Liver (tissue), 9 donors: ENCODE results near the gene DTWD2. TPM values are rescaled to one million over a fixed set of nuclear protein-coding genes. Genes with fewer than 3 reads are reported as not detected.
"Not testable (repeated sequence)": the region's sequence is repeated elsewhere in the genome, so short reads cannot be mapped to it uniquely, and the experiment has no call there.

Source experiments
- DNase-seq: peaks from one replicate; pipeline ENCODE4 v3.0.0-alpha.2; 2017; ENCODE audit warnings: low spot score
- H3K27ac ChIP-seq, 2 donors: one replicate each; pipeline ENCODE4 v1.7.0; 2013; ENCODE audit warnings: inconsistent platforms in 2 of 2, low read length in 2 of 2, control low read depth in 1 of 2, low read depth in 1 of 2, mild to moderate bottlenecking in 1 of 2
- H3K27me3 ChIP-seq, 4 donors: one replicate each; pipeline versions ENCODE4 v1.6.1 to v1.7.0; 2013; ENCODE audit warnings: low read length in 3 of 4, inconsistent platforms in 1 of 4, mild to moderate bottlenecking in 1 of 4, moderate library complexity in 1 of 4; ENCODE audit not compliant: control insufficient read depth in 4 of 4, insufficient read depth in 4 of 4
- H3K36me3 ChIP-seq, 4 donors: one replicate each; pipeline versions ENCODE4 v1.6.1 to v1.7.0; 2013; ENCODE audit warnings: low read length in 3 of 4, mild to moderate bottlenecking in 3 of 4, low read depth in 1 of 4, moderate library complexity in 1 of 4; ENCODE audit not compliant: control insufficient read depth in 4 of 4, insufficient read depth in 3 of 4
- H3K4me1 ChIP-seq, 4 donors: one replicate each; pipeline versions ENCODE4 v1.6.1 to v1.7.0; 2013; ENCODE audit warnings: low read length in 3 of 4, mild to moderate bottlenecking in 3 of 4, moderate library complexity in 1 of 4; ENCODE audit not compliant: control insufficient read depth in 4 of 4, insufficient read depth in 4 of 4
- H3K4me3 ChIP-seq, 3 donors: one replicate each; pipeline versions ENCODE4 v1.6.1 to v1.7.0; 2013; ENCODE audit warnings: low read length in 3 of 3, control low read depth in 1 of 3, low read depth in 1 of 3, mild to moderate bottlenecking in 1 of 3
- H3K9ac ChIP-seq, 2 donors: one replicate each; pipeline ENCODE4 v1.7.0; 2013; ENCODE audit warnings: low read length in 2 of 2, mild to moderate bottlenecking in 2 of 2, moderate library complexity in 2 of 2, control low read depth in 1 of 2, low read depth in 1 of 2
- H3K9me3 ChIP-seq, 4 donors: one replicate each; pipeline versions ENCODE4 v1.6.1 to v1.7.0; 2013; ENCODE audit warnings: low read length in 3 of 4; ENCODE audit not compliant: control insufficient read depth in 4 of 4
- EGR1 ChIP-seq, 2 donors: IDR thresholded peaks; 2 replicates each; pipeline ENCODE4 v1.6.1; 2016 to 2018; ENCODE audit warnings: antibody characterized with exemption in 2 of 2, low read depth in 2 of 2
- FOXA1 ChIP-seq: IDR thresholded peaks from 2 replicates; pipeline ENCODE4 v1.6.1; 2016; ENCODE audit warnings: antibody characterized with exemption
- TAF1 ChIP-seq: conservative IDR thresholded peaks from 2 replicates; pipeline ENCODE4 v1.6.1; 2016; ENCODE audit warnings: antibody characterized with exemption, mild to moderate bottlenecking
- WGBS: extraction: QIAGEN DNeasy Blood & Tissue Kit; methylation state at CpG from one replicate; pipeline ENCODE4 v1.1.7; 2013; 5-methylcytosine and 5-hydroxymethylcytosine counted together
- polyA plus RNA-seq, 2 donors: library from polyadenylated mRNA; stranded (reverse) in 1 of 2; unstranded in 1 of 2; fragments of 200-250 nt in 1 of 2; fragments of >200 nt in 1 of 2; fragmentation: Nextera tagmentation in 1 of 2; extraction: Ambion mirVana in 1 of 2; gene quantifications; one replicate each; pipeline versions ENCODE4 v1.2.1 to v1.2.3, GENCODE V29; 2013 to 2015
- total RNA-seq, 2 donors: library from RNA; depleted of rRNA; stranded (reverse); fragments of >200 nt; gene quantifications; one replicate each; pipeline ENCODE4 v1.2.3, GENCODE V29; 2014
- TF ChIP-seq, protein P1 (sequence below): IDR thresholded peaks from 2 replicates; pipeline ENCODE4 v1.6.1; 2016; ENCODE audit warnings: antibody characterized with exemption, mild to moderate bottlenecking
- TF ChIP-seq, protein P2 (sequence below): IDR thresholded peaks from 2 replicates; pipeline ENCODE4 v1.6.1; 2016; ENCODE audit warnings: antibody characterized with exemption
- donor health status: healthy.
- donor health status: healthy.
- donor health status: healthy.
- donor health status: healthy.
- donor health status: healthy.

The DTWD2 gene
- total and polyA plus RNA-seq, 4 donors = 2.3 to 10.7 (median 4.3) TPM

DNA sequence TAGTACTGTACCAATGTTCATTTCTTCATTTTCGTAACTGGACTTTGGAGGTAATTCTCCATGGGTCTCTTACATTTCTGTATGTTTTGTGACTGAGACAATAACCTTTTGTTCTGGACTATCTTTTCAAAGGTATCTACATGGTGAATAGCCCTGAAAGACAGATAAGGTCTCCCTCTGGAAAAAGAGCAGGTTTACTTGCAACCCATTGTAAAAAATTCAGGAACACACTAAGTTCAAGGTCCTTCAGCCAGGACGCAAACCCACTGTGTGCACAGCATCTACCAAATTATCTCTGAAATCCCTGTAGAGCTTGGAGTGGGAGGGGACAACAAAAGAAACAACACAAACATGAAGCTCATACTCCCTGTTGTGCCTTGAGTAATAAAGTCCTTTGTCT, 8.3 kb downstream of the DTWD2 start (continued):
- TF ChIP-seq, protein P1, sequence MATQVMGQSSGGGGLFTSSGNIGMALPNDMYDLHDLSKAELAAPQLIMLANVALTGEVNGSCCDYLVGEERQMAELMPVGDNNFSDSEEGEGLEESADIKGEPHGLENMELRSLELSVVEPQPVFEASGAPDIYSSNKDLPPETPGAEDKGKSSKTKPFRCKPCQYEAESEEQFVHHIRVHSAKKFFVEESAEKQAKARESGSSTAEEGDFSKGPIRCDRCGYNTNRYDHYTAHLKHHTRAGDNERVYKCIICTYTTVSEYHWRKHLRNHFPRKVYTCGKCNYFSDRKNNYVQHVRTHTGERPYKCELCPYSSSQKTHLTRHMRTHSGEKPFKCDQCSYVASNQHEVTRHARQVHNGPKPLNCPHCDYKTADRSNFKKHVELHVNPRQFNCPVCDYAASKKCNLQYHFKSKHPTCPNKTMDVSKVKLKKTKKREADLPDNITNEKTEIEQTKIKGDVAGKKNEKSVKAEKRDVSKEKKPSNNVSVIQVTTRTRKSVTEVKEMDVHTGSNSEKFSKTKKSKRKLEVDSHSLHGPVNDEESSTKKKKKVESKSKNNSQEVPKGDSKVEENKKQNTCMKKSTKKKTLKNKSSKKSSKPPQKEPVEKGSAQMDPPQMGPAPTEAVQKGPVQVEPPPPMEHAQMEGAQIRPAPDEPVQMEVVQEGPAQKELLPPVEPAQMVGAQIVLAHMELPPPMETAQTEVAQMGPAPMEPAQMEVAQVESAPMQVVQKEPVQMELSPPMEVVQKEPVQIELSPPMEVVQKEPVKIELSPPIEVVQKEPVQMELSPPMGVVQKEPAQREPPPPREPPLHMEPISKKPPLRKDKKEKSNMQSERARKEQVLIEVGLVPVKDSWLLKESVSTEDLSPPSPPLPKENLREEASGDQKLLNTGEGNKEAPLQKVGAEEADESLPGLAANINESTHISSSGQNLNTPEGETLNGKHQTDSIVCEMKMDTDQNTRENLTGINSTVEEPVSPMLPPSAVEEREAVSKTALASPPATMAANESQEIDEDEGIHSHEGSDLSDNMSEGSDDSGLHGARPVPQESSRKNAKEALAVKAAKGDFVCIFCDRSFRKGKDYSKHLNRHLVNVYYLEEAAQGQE = no peak

DNA sequence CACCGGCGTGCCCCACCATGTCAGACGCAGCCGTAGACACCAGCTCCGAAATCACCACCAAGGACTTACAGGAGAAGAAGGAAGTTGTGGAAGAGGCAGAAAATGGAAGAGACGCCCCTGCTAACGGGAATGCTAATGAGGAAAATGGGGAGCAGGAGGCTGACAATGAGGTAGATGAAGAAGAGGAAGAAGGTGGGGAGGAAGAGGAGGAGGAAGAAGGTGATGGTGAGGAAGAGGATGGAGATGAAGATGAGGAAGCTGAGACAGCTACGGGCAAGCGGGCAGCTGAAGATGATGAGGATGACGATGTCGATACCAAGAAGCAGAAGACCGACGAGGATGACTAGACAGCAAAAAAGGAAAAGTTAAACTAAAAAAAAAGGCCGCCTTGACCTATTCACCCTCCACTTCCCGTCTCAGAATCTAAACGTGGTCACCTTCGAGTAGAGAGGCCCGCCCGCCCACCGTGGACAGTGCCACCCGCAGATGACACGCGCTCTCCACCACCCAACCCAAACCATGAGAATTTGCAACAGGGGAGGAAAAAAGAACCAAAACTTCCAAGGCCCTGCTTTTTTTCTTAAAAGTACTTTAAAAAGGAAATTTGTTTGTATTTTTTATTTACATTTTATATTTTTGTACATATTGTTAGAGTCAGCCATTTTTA, 14.4 kb downstream of the DTWD2 start:
- WGBS = 95% methylated on average over 23 of the region's 23 CpGs
- H3K9me3 ChIP-seq, H3K27ac ChIP-seq, H3K9ac ChIP-seq, H3K4me3 ChIP-seq, DNase-seq, H3K27me3 ChIP-seq, H3K36me3 ChIP-seq, H3K4me1 ChIP-seq: not testable (repeated sequence)

DNA sequence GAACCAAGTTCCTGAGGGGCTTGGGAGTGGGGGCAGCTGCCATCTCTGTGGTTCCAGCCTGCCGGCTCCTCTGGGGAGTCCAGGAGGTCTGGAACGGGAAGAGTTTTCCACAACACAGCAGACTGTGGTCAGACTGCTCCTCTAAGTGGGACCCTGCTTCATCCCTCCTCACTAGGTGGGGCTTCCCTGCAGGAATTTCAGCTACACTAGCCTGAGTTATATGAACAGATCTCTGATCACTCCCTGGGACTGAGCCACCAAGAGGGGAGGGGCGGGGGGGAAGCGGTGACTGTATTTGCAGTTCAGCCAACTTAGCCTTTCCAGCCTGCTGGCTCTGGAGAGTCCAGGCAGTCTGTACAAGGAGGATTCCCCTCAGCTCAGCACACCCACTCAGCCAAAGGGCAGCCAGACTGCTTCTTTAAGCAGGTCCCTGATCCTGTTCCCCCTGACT, 19.4 kb downstream of the DTWD2 start:
- H3K4me1 ChIP-seq = no peaks in the 10 kb centered on the region
- 85% methylated on average over 4 of the region's 4 CpGs for WGBS
- no peak overlapping the region for H3K27ac ChIP-seq
- H3K4me3 ChIP-seq = no peak overlapping the region
- H3K9ac ChIP-seq = no peak overlapping the region
- no peaks in the 10 kb centered on the region for H3K27me3 ChIP-seq
- DNase-seq = no peak
- TF ChIP-seq TAF1 (no peak), EGR1 (IDR thresholded peaks at IDR 0.05; ENCODE audit: low read depth in 2 of 2) (no peak), FOXA1 (no peak)
- TF ChIP-seq, protein P1 = no peak
- TF ChIP-seq, protein P2, sequence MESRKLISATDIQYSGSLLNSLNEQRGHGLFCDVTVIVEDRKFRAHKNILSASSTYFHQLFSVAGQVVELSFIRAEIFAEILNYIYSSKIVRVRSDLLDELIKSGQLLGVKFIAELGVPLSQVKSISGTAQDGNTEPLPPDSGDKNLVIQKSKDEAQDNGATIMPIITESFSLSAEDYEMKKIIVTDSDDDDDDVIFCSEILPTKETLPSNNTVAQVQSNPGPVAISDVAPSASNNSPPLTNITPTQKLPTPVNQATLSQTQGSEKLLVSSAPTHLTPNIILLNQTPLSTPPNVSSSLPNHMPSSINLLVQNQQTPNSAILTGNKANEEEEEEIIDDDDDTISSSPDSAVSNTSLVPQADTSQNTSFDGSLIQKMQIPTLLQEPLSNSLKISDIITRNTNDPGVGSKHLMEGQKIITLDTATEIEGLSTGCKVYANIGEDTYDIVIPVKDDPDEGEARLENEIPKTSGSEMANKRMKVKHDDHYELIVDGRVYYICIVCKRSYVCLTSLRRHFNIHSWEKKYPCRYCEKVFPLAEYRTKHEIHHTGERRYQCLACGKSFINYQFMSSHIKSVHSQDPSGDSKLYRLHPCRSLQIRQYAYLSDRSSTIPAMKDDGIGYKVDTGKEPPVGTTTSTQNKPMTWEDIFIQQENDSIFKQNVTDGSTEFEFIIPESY = no peak
- H3K36me3 ChIP-seq = peaks cover 0 to 2% (median 0%) of the 10 kb centered on the region in 4 donors
- no peaks in the 10 kb centered on the region for H3K9me3 ChIP-seq
